ENCODE results near the gene EHMT1. TPM values are rescaled to one million over a fixed set of nuclear protein-coding genes. Genes with fewer than 3 reads are reported as not detected.

EHMT1 gene
- total RNA-seq, 4 donors from 2014 or later = 57.6 to 103 (median 76.8) TPM

GRCh38 chr9:137837345-137838278 lies 218.8 kb downstream of the EHMT1 start:
- TF ChIP-seq CTCF (IDR thresholded peaks at IDR 0.05) = no peak
- no peak for ATAC-seq (ENCODE audit: low FRiP score)
- DNase-seq (ENCODE audit: low spot score) = no peak

GRCh38 chr9:137838576-137838975 lies 219.8 kb downstream of the EHMT1 start:
- no peak for ATAC-seq (ENCODE audit: low FRiP score)
- no peak for DNase-seq (ENCODE audit: low spot score)
- no peak for TF ChIP-seq CTCF (IDR thresholded peaks at IDR 0.05)

GRCh38 chr9:137843355-137843754 lies 224.6 kb downstream of the EHMT1 start:
- no peak for ATAC-seq (ENCODE audit: low FRiP score)
- no peak for TF ChIP-seq CTCF (IDR thresholded peaks at IDR 0.05)
- DNase-seq (ENCODE audit: low spot score) = no peak

- DNase-seq (ENCODE audit: low spot score) (no peak), ATAC-seq (ENCODE audit: low FRiP score) (no peak)
- TF ChIP-seq CTCF (IDR thresholded peaks at IDR 0.05) = no peak
Observed at GRCh38 chr9:137851516-137852267, 232.9 kb downstream of the EHMT1 start.

GRCh38 chr9:137853392-137853995 lies 234.7 kb downstream of the EHMT1 start:
- ATAC-seq (ENCODE audit: low FRiP score) (no peak), DNase-seq (ENCODE audit: low spot score) (no peak)
- no peak for TF ChIP-seq CTCF (IDR thresholded peaks at IDR 0.05)

GRCh38 chr9:137860361-137860760 lies 241.6 kb downstream of the EHMT1 start:
- DNase-seq (ENCODE audit: low spot score) = no peak
- no peak for ATAC-seq (ENCODE audit: low FRiP score)
- no peak for TF ChIP-seq CTCF (IDR thresholded peaks at IDR 0.05)
